Testis (tissue), 3 donors: Measurements from ENCODE around the gene USP35. TPM values are rescaled to one million over a fixed set of nuclear protein-coding genes. Genes with fewer than 3 reads are reported as not detected.
A peak's percentile ranks its signal among the peaks of the same experiment; 100 is the strongest.

ENCODE experiments used
- DNase-seq: peaks from one replicate; pipeline ENCODE4 v3.0.0-alpha.2; 2019
- H3K27ac ChIP-seq, 2 donors: fragments of 200-600 bp; sonication (generic); one replicate each; pipeline ENCODE4 v1.5.1; 2019
- H3K27me3 ChIP-seq: fragments of 200-600 bp; sonication (generic); one replicate; pipeline ENCODE4 v1.5.1; 2019
- H3K36me3 ChIP-seq: fragments of 200-600 bp; sonication (generic); one replicate; pipeline ENCODE4 v1.5.1; 2017; ENCODE audit warnings: low read depth; ENCODE audit errors: missing control alignments
- H3K4me1 ChIP-seq: fragments of 200-600 bp; sonication (generic); one replicate; pipeline ENCODE4 v1.5.1; 2019
- H3K4me3 ChIP-seq, 2 donors: fragments of 200-600 bp; sonication (generic); one replicate each; pipeline ENCODE4 v1.5.1; 2017 to 2019
- H3K9me3 ChIP-seq: fragments of 200-600 bp; sonication (generic); one replicate; pipeline ENCODE4 v1.5.1; 2017
- POLR2A ChIP-seq: fragments of 450-650 bp; IDR thresholded peaks from one replicate; pipeline ENCODE4 v1.6.1; 2017; ENCODE audit warnings: antibody characterized with exemption, mild to moderate bottlenecking, moderate library complexity
- WGBS, 2 donors: methylation state at CpG; one replicate each; pipeline ENCODE4 v1.1.5; 2018; 5-methylcytosine and 5-hydroxymethylcytosine counted together
- intact Hi-C: fragments of 100-400 bp; cut with DNase I; formaldehyde crosslinking; loops from one replicate; pipeline ENCODE4 v1.15.1; 2023; ENCODE audit warnings: low total_unique reads
- polyA plus RNA-seq: library from polyadenylated mRNA; stranded (reverse); fragments of 350-450 nt; fragmentation: Illumina TruSeq; extraction: RNeasy Lipid Tissue Mini Kit (QIAGEN cat#74804); gene quantifications from one replicate; pipeline ENCODE4 v1.2.3, GENCODE V29; 2014; ENCODE audit warnings: low read depth, low replicate concordance; ENCODE audit not compliant: insufficient read depth
- total RNA-seq, 2 donors: library from RNA; depleted of rRNA; stranded (reverse); fragments of >200 nt; gene quantifications; one replicate each; pipeline ENCODE4 v1.2.3, GENCODE V29; 2016
- TF ChIP-seq, protein P1 (sequence below), 3 experiments: fragments of 450-650 bp in 2 of 3; fragments of 200-600 bp in 1 of 3; sonication (generic) in 1 of 3; IDR thresholded peaks; one replicate each; pipeline ENCODE4 v1.5.1; 2016 to 2019; ENCODE audit warnings: antibody characterized with exemption in 3 of 3, mild to moderate bottlenecking in 2 of 3, moderate library complexity in 1 of 3

Gene USP35
- total and polyA plus RNA-seq, 3 donors from 2014 or later: 10.5 to 33.5 (median 25.8) TPM

DNA sequence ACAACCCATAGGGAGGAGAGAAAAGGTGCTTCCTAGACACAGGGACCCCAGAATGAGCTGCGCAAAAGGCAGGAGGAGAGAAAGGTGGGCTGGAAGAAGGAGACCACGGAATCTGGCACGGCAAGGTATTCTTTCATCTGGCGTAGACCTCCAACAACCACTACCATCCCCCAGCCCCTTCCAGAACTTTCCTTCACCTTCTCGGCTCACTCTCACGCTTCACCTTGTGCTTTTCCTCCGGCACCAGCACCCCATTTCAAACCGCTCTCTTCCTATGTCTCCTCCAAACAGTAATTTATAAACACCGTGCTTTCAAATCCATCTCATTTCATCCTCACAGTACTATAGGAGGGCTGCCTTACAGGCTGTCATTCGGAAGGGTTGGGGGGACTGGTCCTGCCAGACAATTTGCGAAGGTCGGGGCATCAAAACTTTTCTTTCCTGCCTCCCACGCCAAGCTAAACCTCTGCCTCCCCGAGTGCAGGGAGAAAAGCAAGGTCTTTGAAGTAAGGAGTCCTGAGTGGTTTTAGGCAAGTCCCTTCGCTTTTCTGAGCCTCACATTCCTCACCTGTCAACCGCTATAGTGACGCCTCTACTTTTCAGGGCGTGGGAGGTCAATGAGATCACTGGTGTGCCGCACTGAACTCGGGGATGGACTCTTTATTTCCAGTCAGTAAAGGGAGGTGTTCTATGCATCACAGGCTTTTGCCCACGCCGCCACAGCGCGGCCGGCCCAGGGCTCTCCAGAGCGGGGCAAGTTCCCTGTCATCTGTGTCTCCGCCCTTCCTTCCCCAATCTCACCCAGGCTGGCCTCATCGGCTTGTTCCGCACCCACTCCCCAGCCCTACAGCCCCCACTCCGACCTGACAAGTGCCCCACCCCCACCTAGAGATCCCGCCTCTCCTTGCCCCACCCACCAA lies 1.1 kb upstream of the USP35 start:
- Histone ChIP-seq H3K4me1 (peaks cover 29% of the 10 kb centered on the region), H3K9me3 (no peaks in the 10 kb centered on the region), H3K4me3 (peak overlapping the region; percentile 85 to 93), H3K27ac (peak overlapping the region; percentile 78 to 89), H3K27me3 (no peaks in the 10 kb centered on the region), H3K36me3 (no peaks in the 10 kb centered on the region)
- no peak for DNase-seq
- intact Hi-C loops: no loop called here
- 8 to 12% methylated on average over 23 to 31 of the region's 31 CpGs for WGBS, 2 donors
- TF ChIP-seq, protein P1, sequence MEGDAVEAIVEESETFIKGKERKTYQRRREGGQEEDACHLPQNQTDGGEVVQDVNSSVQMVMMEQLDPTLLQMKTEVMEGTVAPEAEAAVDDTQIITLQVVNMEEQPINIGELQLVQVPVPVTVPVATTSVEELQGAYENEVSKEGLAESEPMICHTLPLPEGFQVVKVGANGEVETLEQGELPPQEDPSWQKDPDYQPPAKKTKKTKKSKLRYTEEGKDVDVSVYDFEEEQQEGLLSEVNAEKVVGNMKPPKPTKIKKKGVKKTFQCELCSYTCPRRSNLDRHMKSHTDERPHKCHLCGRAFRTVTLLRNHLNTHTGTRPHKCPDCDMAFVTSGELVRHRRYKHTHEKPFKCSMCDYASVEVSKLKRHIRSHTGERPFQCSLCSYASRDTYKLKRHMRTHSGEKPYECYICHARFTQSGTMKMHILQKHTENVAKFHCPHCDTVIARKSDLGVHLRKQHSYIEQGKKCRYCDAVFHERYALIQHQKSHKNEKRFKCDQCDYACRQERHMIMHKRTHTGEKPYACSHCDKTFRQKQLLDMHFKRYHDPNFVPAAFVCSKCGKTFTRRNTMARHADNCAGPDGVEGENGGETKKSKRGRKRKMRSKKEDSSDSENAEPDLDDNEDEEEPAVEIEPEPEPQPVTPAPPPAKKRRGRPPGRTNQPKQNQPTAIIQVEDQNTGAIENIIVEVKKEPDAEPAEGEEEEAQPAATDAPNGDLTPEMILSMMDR (IDR thresholded peaks at IDR 0.05): no peak
- TF ChIP-seq POLR2A: no peak

DNA sequence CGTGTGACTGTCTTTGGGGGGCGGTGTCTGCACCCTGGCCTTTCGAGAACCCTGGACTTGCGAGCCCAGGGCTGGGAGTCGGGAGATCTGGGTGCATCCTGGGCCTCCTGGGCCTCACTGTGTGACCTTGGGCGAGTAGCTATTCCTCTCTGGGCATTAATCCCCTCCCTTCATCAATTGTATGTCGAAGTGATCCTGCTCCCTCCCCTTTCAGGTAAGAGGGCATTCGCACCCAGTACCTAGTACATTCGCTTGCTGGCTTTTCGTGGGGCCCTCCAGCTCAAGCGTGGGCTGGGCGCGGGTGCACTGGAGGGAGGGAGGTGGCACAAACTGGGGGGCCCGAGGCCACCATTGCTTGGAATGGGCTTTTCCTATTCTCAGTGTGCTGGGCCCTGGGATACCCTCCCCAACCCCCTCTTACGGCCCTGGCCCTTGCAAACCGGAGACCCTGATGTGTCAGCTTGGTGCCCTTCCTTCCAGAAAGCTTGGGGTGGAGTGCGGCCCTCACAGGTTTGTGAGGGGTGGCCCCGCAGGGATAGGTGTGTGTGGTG lies 530 bp downstream of the USP35 start:
- Histone ChIP-seq H3K9me3 (no peaks in the 10 kb centered on the region), H3K4me3 (peak overlapping the region; percentile 85 to 93), H3K27ac (peak overlapping the region; percentile 15 to 82), H3K27me3 (no peaks in the 10 kb centered on the region), H3K4me1 (peaks cover 34% of the 10 kb centered on the region), H3K36me3 (no peaks in the 10 kb centered on the region)
- TF ChIP-seq POLR2A: no peak
- intact Hi-C loops: no loop called here
- WGBS, 2 donors: 11 to 21% methylated on average over 11 to 17 of the region's 18 CpGs
- DNase-seq: no peak

DNA sequence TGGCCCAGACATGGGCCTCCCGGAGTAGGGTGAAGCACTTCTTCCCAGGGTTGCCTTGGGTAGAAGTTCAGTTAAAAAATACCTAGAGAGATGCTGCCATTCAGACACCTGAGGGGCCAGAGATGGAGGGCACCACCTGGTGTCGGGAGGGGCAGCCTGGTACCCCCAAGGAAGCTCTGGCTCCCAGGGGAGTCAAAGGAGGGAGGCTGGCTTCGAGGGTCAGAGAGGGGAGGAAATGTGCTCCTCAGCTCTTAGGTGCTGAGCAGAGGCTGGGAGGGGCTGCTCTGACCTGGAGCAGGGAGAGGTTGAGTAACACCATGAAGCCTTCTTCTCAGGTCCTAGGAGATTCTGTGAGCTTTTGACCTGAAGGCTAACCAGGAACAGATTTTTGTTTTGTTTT lies 1.1 kb downstream of the USP35 start:
- WGBS, 2 donors: 26 to 30% methylated on average over 3 of the region's 3 CpGs
- TF ChIP-seq, protein P1 (IDR thresholded peaks at IDR 0.05): no peak
- no peak for TF ChIP-seq POLR2A
- Histone ChIP-seq H3K4me3 (no peak overlapping the region), H3K9me3 (no peaks in the 10 kb centered on the region), H3K27me3 (no peaks in the 10 kb centered on the region), H3K4me1 (peaks cover 34% of the 10 kb centered on the region), H3K27ac (peak overlapping the region; percentile 15 to 82), H3K36me3 (no peaks in the 10 kb centered on the region)
- no peak for DNase-seq
- intact Hi-C loops: no loop called here

DNA sequence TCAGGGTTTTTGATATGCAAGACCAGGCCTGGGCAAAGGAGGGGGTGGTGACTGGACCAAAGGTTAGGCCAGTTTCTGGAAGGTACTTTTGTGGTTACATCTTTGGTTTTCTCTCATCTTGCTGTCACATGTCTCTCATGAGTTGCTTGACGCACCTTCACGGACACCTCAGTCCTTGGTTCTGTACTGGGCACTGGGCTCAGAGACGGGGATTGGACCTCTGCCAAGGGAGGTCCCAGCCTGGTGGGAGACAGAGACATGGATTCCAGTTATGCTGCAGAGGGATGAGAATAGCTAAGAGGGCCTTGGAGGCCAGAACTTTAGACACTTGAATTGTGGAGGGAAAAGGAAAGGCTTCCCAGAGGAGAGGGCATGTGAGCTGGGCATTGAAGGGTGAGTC lies 1.7 kb downstream of the USP35 start:
- 65 to 66% methylated on average over 3 of the region's 3 CpGs for WGBS, 2 donors

More for the DNA sequence above, 1.7 kb downstream of the USP35 start:
- Histone ChIP-seq H3K27ac (peak overlapping the region in 1 of 2 donors; percentile 82), H3K27me3 (no peaks in the 10 kb centered on the region), H3K9me3 (no peaks in the 10 kb centered on the region), H3K4me3 (no peak overlapping the region), H3K4me1 (peaks cover 34% of the 10 kb centered on the region), H3K36me3 (no peaks in the 10 kb centered on the region)
- intact Hi-C loops: no loop called here
- TF ChIP-seq, protein P1 (IDR thresholded peaks at IDR 0.05): no peak
- no peak for TF ChIP-seq POLR2A
- no peak for DNase-seq
